ENCODE measurements around the gene ZC3H18.
A peak's percentile ranks its signal among the peaks of the same experiment; 100 is the strongest.

ZC3H18 gene

DNA sequence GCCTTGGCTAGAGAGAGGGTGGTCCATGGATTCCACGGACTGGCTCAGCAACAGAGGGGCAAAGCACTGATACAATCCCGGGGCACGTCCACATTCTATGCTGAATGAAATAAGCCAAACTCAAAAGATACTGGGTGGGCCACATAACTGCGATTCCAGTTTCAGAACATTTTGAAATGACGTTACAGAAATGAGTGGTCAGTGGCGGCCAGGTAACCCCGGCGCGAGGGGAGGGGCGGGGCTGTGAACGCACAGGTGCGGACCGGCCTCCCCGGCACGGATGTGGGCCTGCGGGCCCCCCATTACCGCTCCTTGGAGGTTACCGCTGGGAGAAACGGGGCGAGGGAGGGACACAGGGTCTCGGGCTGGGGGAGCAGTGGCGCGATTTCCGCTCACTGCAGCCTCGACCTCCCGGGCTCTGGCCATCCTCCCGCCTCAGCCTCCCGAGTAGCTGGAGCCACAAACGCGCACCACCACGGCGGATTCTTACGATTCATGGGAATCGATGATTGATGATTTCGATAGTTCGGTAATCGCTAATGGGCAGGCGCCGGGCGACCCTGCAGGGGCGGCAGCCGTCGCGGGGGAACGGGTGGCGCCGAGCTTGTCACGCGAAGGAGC is 92.1 kb downstream of the ZC3H18 start:
- H3K27me3 ChIP-seq (ENCODE audit: insufficient read depth, low read depth), result no peaks in the 10 kb centered on the region
- peak overlapping the region; percentile 63 for H3K9ac ChIP-seq
- H3K36me3 ChIP-seq (ENCODE audit: insufficient read depth), result no peaks in the 10 kb centered on the region
- peaks cover 11% of the 10 kb centered on the region for H3K4me1 ChIP-seq (ENCODE audit: low read depth, poor library complexity, severe bottlenecking)
- no peak overlapping the region for H3K4me3 ChIP-seq (IDR thresholded peaks at IDR 0.05; ENCODE audit: insufficient read depth, low read depth, low read length)
- peak overlapping the region; percentile 87 for H3K4me2 ChIP-seq
- H3K79me2 ChIP-seq (ENCODE audit: insufficient read depth, low read depth), result peaks cover 10% of the 10 kb centered on the region; the same call in 1 of the 2 replicates
- H4K20me1 ChIP-seq (ENCODE audit: insufficient read depth), result no peaks in the 10 kb centered on the region
- TF ChIP-seq, protein P1, sequence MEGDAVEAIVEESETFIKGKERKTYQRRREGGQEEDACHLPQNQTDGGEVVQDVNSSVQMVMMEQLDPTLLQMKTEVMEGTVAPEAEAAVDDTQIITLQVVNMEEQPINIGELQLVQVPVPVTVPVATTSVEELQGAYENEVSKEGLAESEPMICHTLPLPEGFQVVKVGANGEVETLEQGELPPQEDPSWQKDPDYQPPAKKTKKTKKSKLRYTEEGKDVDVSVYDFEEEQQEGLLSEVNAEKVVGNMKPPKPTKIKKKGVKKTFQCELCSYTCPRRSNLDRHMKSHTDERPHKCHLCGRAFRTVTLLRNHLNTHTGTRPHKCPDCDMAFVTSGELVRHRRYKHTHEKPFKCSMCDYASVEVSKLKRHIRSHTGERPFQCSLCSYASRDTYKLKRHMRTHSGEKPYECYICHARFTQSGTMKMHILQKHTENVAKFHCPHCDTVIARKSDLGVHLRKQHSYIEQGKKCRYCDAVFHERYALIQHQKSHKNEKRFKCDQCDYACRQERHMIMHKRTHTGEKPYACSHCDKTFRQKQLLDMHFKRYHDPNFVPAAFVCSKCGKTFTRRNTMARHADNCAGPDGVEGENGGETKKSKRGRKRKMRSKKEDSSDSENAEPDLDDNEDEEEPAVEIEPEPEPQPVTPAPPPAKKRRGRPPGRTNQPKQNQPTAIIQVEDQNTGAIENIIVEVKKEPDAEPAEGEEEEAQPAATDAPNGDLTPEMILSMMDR (conservative IDR thresholded peaks at IDR 0.05; ENCODE audit: low read depth, low read length), result no peak
- H3K27ac ChIP-seq, result no peak overlapping the region
- peak overlapping the region; percentile 88 for H2AFZ ChIP-seq (ENCODE audit: low read depth)

DNA sequence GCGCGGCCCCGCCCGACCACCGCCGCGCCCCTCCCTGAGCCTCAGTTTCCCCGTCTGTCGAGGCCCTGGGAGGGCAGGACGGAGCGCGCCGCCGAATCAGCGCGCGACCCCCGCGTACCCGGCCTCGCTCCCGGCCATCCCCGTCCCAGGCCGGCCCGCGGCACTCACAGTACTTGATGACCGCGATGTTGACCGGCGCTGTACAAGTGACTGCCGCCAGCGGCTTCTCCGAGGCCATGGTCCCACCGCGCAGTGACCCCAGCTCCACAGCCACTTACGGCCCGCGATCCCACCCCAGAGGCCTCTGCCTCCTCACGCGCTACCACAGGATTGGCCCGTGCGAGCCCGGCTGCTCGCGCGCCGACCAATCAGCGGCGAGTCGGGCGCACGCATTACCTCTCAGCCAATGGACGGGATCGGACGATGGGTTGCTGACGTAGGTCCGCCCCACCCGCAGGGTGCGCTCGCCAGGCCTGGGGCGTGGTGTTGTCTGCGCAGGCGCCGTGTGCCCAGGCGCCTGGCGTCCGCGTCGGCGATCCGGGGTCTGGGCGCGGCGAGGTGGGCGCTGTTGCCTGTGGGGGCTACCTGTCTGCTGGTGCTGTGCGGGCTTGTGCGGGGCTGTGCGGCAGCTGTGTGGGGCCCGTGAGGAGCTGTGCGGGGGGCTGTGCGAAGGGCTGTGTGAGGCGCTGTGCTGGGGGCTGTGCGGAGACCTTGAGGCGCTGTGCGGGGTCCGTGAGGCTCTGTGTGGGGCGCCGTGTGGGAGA is 92.8 kb downstream of the ZC3H18 start, which contains the start of gene MVD:
Gene MVD (minus strand): TSS at position 249 of the 764 bp plus-strand sequence. CDS start 11 bp downstream, at position 238.
- Histone ChIP-seq H3K9ac (peak within 1 kb of the TSS; percentile 63), H3K4me3 (IDR thresholded peaks at IDR 0.05; ENCODE audit: insufficient read depth, low read depth, low read length) (no peak within 1 kb of the TSS), H3K36me3 (ENCODE audit: insufficient read depth) (no peaks in the 10 kb centered on the region), H3K79me2 (ENCODE audit: insufficient read depth, low read depth) (peaks cover 10% of the 10 kb centered on the region; the same call in 1 of the 2 replicates), H4K20me1 (ENCODE audit: insufficient read depth) (no peaks in the 10 kb centered on the region), H2AFZ (ENCODE audit: low read depth) (peak within 1 kb of the TSS; percentile 88), H3K27ac (no peak within 1 kb of the TSS), H3K27me3 (ENCODE audit: insufficient read depth, low read depth) (no peaks in the 10 kb centered on the region), H3K4me1 (ENCODE audit: low read depth, poor library complexity, severe bottlenecking) (peaks cover 11% of the 10 kb centered on the region), H3K4me2 (peak within 1 kb of the TSS; percentile 87)
- TF ChIP-seq, protein P1 (conservative IDR thresholded peaks at IDR 0.05; ENCODE audit: low read depth, low read length), result no peak; the same call in 1 of the 2 replicates

DNA sequence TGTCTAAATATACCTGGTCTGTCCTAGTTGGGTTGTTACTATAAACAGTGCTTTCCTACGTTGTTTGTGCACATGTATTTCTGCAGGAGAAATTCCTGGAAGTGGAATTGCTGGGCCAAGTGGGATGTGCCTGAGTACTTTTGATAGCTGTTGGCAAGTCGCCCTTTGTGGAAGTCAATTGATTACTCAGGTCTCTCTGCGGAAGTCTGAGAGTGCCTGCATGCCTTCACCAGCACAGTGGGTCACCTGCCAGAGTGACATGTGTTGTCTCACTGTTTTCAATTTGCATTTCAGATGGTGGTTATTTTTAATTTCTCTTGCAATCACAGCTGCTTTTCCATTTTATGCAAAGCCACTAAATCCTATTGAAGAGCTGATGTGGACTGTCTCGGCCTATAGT is 94.9 kb downstream of the ZC3H18 start:
- Histone ChIP-seq H4K20me1 (ENCODE audit: insufficient read depth) (no peaks in the 10 kb centered on the region), H3K4me1 (ENCODE audit: low read depth, poor library complexity, severe bottlenecking) (peaks cover 11% of the 10 kb centered on the region), H3K4me2 (no peak overlapping the region), H3K27me3 (ENCODE audit: insufficient read depth, low read depth) (no peaks in the 10 kb centered on the region), H3K27ac (no peak overlapping the region), H2AFZ (ENCODE audit: low read depth) (no peak overlapping the region), H3K9ac (no peak overlapping the region), H3K79me2 (ENCODE audit: insufficient read depth, low read depth) (peaks cover 1% of the 10 kb centered on the region; the same call in 1 of the 2 replicates), H3K4me3 (IDR thresholded peaks at IDR 0.05; ENCODE audit: insufficient read depth, low read depth, low read length) (no peak overlapping the region), H3K36me3 (ENCODE audit: insufficient read depth) (no peaks in the 10 kb centered on the region)
- TF ChIP-seq, protein P1 (conservative IDR thresholded peaks at IDR 0.05; ENCODE audit: low read depth, low read length), result no peak

DNA sequence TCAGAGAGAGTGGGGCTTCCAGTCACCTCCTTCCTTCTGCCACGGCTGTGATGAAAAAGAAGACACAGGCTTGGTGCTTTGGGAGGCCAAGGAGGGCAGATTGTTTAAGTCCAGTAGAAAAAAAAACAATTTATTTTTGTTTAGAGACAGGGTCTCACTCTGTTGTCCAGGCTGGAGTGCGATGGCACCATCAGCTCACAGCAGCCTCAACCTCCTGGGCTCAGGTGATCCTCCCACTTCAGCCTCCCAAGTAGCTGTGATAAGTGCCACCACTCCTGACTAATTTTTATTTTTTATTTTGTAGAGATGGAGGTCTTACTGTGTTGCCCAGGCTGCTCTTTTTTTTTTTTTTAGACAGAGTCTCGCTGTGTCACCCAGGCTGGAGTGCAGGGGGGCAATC is 95.4 kb downstream of the ZC3H18 start:
- Histone ChIP-seq H2AFZ (ENCODE audit: low read depth) (no peak overlapping the region), H3K4me1 (ENCODE audit: low read depth, poor library complexity, severe bottlenecking) (peaks cover 11% of the 10 kb centered on the region), H3K4me3 (IDR thresholded peaks at IDR 0.05; ENCODE audit: insufficient read depth, low read depth, low read length) (no peak overlapping the region), H3K4me2 (no peak overlapping the region), H3K36me3 (ENCODE audit: insufficient read depth) (no peaks in the 10 kb centered on the region), H3K9ac (no peak overlapping the region), H3K79me2 (ENCODE audit: insufficient read depth, low read depth) (no peaks in the 10 kb centered on the region; the same call in 1 of the 2 replicates), H3K27ac (no peak overlapping the region), H3K27me3 (ENCODE audit: insufficient read depth, low read depth) (no peaks in the 10 kb centered on the region), H4K20me1 (ENCODE audit: insufficient read depth) (no peaks in the 10 kb centered on the region)
- TF ChIP-seq, protein P1 (conservative IDR thresholded peaks at IDR 0.05; ENCODE audit: low read depth, low read length), result no peak

All from KMS-11 (cell line).